Subcutaneous adipose tissue (tissue), 4 donors: ENCODE measurements around the gene CSK. TPM values are rescaled to one million over a fixed set of nuclear protein-coding genes. Genes with fewer than 3 reads are reported as not detected.

Source experiments
- total RNA-seq, 4 donors: library from RNA; depleted of rRNA; stranded (reverse); fragments of >200 nt; gene quantifications; one replicate each; pipeline ENCODE4 v1.1.0, GENCODE V29; 2016
- TF ChIP-seq, protein P1 (sequence below): fragments of 450-650 bp; IDR thresholded peaks from one replicate; pipeline ENCODE4 v1.5.1; 2016; ENCODE audit warnings: low read depth, mild to moderate bottlenecking, control low read depth, antibody characterized with exemption, moderate library complexity

Gene CSK
- total RNA-seq, 4 donors from 2014 or later = 17.1 to 25.2 (median 21.9) TPM

GRCh38 chr15:74800559-74801094 lies 18.7 kb downstream of the CSK start:
- TF ChIP-seq, protein P1, sequence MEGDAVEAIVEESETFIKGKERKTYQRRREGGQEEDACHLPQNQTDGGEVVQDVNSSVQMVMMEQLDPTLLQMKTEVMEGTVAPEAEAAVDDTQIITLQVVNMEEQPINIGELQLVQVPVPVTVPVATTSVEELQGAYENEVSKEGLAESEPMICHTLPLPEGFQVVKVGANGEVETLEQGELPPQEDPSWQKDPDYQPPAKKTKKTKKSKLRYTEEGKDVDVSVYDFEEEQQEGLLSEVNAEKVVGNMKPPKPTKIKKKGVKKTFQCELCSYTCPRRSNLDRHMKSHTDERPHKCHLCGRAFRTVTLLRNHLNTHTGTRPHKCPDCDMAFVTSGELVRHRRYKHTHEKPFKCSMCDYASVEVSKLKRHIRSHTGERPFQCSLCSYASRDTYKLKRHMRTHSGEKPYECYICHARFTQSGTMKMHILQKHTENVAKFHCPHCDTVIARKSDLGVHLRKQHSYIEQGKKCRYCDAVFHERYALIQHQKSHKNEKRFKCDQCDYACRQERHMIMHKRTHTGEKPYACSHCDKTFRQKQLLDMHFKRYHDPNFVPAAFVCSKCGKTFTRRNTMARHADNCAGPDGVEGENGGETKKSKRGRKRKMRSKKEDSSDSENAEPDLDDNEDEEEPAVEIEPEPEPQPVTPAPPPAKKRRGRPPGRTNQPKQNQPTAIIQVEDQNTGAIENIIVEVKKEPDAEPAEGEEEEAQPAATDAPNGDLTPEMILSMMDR = no peak

DNA sequence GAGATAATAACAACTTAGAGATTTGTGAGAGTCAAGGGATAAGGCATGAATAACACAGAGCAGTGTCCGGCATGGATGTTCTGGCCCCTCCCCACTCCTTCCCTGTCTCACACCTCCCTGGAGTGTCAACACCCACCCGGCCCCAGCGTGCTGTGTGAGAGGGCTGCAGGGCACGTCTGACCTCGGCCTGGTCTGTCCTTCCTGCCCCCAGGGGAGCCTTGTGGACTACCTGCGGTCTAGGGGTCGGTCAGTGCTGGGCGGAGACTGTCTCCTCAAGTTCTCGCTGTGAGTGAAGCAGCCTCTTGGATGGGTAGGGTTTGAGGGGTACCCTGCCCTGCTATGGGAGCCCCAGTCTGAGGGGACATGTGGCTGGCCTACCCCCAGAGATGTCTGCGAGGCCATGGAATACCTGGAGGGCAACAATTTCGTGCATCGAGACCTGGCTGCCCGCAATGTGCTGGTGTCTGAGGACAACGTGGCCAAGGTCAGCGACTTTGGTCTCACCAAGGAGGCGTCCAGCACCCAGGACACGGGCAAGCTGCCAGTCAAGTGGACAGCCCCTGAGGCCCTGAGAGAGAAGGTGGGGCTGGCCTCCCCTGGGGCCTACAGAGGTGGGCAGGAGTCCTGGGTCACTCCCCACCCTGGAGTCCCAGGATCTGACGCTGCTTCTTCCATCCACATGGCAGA lies 19.6 kb downstream of the CSK start:
- TF ChIP-seq, protein P1 = no peak

DNA sequence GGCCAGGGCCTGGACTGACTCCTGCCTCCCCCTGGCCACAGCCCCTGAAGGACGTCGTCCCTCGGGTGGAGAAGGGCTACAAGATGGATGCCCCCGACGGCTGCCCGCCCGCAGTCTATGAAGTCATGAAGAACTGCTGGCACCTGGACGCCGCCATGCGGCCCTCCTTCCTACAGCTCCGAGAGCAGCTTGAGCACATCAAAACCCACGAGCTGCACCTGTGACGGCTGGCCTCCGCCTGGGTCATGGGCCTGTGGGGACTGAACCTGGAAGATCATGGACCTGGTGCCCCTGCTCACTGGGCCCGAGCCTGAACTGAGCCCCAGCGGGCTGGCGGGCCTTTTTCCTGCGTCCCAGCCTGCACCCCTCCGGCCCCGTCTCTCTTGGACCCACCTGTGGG lies 20.4 kb downstream of the CSK start:
- TF ChIP-seq, protein P1 = no peak

DNA sequence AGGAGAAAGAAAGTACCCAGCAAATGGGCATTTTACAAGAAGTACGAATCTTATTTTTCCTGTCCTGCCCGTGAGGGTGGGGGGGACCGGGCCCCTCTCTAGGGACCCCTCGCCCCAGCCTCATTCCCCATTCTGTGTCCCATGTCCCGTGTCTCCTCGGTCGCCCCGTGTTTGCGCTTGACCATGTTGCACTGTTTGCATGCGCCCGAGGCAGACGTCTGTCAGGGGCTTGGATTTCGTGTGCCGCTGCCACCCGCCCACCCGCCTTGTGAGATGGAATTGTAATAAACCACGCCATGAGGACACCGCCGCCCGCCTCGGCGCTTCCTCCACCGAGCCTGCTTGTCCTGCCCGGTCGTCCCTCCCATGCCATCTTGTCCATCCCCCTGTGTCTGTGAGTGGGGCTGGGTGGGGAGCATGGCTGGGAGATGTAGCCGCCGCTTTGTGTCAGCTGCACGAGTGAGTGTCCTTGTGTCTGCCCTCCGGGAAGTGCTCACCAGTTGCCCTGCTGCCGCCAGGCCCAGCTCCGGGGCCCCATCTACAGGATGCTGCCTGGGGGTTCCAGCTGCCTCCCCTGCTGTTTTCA lies 21.1 kb downstream of the CSK start:
- TF ChIP-seq, protein P1 = no peak

GRCh38 chr15:74804935-74805334 lies 23.1 kb downstream of the CSK start:
- TF ChIP-seq, protein P1 = no peak

DNA sequence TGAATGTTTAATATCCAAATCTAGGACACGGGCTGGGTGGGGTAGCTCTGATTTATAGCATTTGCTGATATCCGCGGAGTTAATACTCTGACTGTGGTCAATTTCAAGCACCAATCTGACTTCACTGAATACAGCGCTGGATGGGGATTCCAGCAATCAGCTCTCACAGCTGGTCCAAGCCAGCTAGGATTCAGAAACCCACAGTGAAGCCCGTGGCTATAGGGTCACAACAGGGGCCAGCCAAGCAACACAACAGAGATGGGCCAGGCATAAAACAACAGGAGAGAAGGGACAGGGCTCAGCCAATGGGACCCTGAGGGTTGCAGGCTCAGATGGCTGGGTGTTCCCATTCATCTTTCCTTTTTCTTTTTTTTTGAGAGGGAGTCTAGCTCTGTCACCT lies 25.4 kb downstream of the CSK start:
- TF ChIP-seq, protein P1 = no peak

DNA sequence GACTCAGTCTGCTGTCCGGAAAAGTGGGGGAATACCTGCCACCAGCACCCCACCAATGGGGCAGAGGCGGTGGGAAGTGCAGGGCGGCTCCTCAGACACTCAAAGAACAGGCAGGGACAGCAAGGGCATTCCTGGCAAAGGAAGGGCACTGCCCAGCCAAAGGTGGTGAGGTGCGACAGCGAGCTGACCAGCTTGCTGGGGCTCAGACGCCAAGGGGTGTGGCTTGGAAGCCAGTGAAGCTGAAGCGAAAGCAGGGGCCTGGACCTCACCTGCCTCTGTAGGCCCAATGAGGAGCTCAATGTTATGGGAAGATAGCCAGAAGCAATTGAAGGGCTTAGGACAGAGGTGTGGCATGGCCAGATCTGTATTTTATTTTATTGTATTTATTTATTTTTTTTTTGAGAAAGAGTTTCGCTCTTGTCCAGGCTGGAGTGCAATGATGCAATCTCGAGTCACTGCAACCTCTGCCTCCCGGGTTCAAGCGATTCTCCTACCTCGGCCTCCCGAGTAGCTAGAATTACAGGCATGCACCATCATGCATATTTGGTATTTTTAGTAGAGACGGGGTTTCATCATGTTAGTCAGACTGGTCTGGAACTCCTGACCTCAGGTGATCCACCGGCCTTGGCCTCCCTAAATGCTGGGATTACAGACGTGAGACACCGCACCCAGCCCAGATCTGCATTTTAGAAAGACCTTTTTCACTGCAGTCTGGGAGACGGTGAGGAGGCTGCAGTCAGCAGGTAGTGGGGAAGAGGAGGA lies 26.4 kb downstream of the CSK start:
- TF ChIP-seq, protein P1 = no peak
